GM10266 (cell line): ENCODE results near the gene OBSL1.

Experiments
- DNase-seq: peaks from one replicate; pipeline ENCODE4 v3.0.0; 2012; ENCODE audit errors: extremely low spot score
- CTCF ChIP-seq: IDR thresholded peaks from 2 replicates; pipeline ENCODE4 v1.5.1; 2012; ENCODE audit warnings: mild to moderate bottlenecking, low read depth; ENCODE audit not compliant: control insufficient read depth, insufficient read depth; ENCODE audit errors: missing control alignments

The OBSL1 gene

GRCh38 chr2:219542931-219543595 is 28.3 kb downstream of the OBSL1 start:
- TF ChIP-seq CTCF, result peak; percentile 8
- peak; percentile 59 for DNase-seq

- peak; percentile 91 for DNase-seq
- TF ChIP-seq CTCF, result peak; percentile 97
Measured at GRCh38 chr2:219541611-219542180, 29.6 kb downstream of the OBSL1 start.

- no peak for TF ChIP-seq CTCF
- no peak for DNase-seq
Measured at GRCh38 chr2:219540784-219541504, 30.4 kb downstream of the OBSL1 start.

GRCh38 chr2:219539926-219540678 is 31.2 kb downstream of the OBSL1 start:
- no peak for DNase-seq

GRCh38 chr2:219538956-219539788 is 32.2 kb downstream of the OBSL1 start:
- no peak for DNase-seq
- TF ChIP-seq CTCF, result no peak

More at GRCh38 chr2:219539926-219540678, 31.2 kb downstream of the OBSL1 start:
- TF ChIP-seq CTCF, result no peak

GRCh38 chr2:219538504-219538951 is 32.8 kb downstream of the OBSL1 start:
- no peak for DNase-seq
- no peak for TF ChIP-seq CTCF
